Endodermal cell (in vitro differentiated cells): ENCODE results near the gene SIGLEC12. TPM values are rescaled to one million over a fixed set of nuclear protein-coding genes. Genes with fewer than 3 reads are reported as not detected.

Experiments used
- DNase-seq: peaks from one replicate; pipeline ENCODE4 v3.0.0-alpha.2; 2017
- H3K27ac ChIP-seq: 2 replicates; pipeline ENCODE4 v1.5.1; 2013; ENCODE audit warnings: mild to moderate bottlenecking, low read depth, low read length, moderate library complexity
- H3K27me3 ChIP-seq: 2 replicates; pipeline ENCODE4 v1.6.1; 2013; ENCODE audit warnings: mild to moderate bottlenecking, low read length, moderate library complexity; ENCODE audit not compliant: insufficient read depth, control insufficient read depth, poor library complexity, severe bottlenecking
- H3K36me3 ChIP-seq: 2 replicates; pipeline ENCODE4 v1.7.0; 2013; ENCODE audit warnings: mild to moderate bottlenecking, low read length, moderate library complexity; ENCODE audit not compliant: control insufficient read depth, insufficient read depth
- H3K4me1 ChIP-seq: one replicate; pipeline ENCODE4 v1.7.0; 2013; ENCODE audit warnings: low read length; ENCODE audit not compliant: control insufficient read depth, insufficient read depth
- H3K4me3 ChIP-seq: 2 replicates; pipeline ENCODE4 v1.5.1; 2013; ENCODE audit warnings: mild to moderate bottlenecking, low read length, moderate library complexity
- H3K9ac ChIP-seq: 2 replicates; pipeline ENCODE4 v1.6.1; 2013; ENCODE audit warnings: mild to moderate bottlenecking, low read length, moderate library complexity; ENCODE audit not compliant: poor library complexity, severe bottlenecking; ENCODE audit errors: extremely low read depth
- H3K9me3 ChIP-seq: 2 replicates; pipeline ENCODE4 v1.6.1; 2013; ENCODE audit warnings: mild to moderate bottlenecking, low read length, moderate library complexity; ENCODE audit not compliant: control insufficient read depth
- H3K27ac Mint-ChIP-seq: 2 replicates; pipeline ENCODE4 v1.8.0; 2020; ENCODE audit warnings: mixed read lengths
- H3K27me3 Mint-ChIP-seq: 2 replicates; pipeline ENCODE4 v1.8.0; 2021; ENCODE audit warnings: mild to moderate bottlenecking, mixed read lengths; ENCODE audit not compliant: insufficient read depth
- H3K36me3 Mint-ChIP-seq: 2 replicates; pipeline ENCODE4 v1.8.0; 2020; ENCODE audit warnings: low read depth, mixed read lengths
- H3K4me1 Mint-ChIP-seq: 2 replicates; pipeline ENCODE4 v1.8.0; 2020; ENCODE audit warnings: mixed read lengths
- H3K4me3 Mint-ChIP-seq: 2 replicates; pipeline ENCODE4 v1.8.0; 2020; ENCODE audit warnings: mild to moderate bottlenecking, moderate library complexity, mixed read lengths
- H3K9me3 Mint-ChIP-seq: 2 replicates; pipeline ENCODE4 v1.8.0; 2020; ENCODE audit warnings: mild to moderate bottlenecking, mixed read lengths
- CTCF ChIP-seq: fragments of 200-600 bp; sonication (generic); conservative IDR thresholded peaks from 2 replicates; pipeline ENCODE4 v1.5.0; 2021; ENCODE audit warnings: antibody characterized with exemption, mild to moderate bottlenecking
- WGBS, 2 experiments: methylation state at CpG; one replicate each; pipeline versions ENCODE4 v1.1.5 to v1.1.7; 2013; ENCODE audit warnings: missing lambda C conversion rate in 2 of 2, mixed read lengths in 1 of 2; ENCODE audit not compliant: insufficient coverage in 1 of 2, insufficient read length in 1 of 2; 5-methylcytosine and 5-hydroxymethylcytosine counted together
- total RNA-seq, 2 donors: library from RNA; stranded (reverse); fragmentation: NEBNext Ultra II Directional in 1 of 2; extraction: Animal tissue kit (Norgen Biotek cat#: 25700) in 1 of 2; gene quantifications; 2 replicates in 1 of 2; 3 replicates in 1 of 2; pipeline ENCODE4 v1.2.1, GENCODE V29; 2021

The SIGLEC12 gene
- total RNA-seq, 2 donors from 2014 or later: not detected

- no peak overlapping the region for H3K9ac ChIP-seq
- Mint-ChIP-seq H3K9me3 (no peaks in the 10 kb centered on the region), H3K4me3 (no peak overlapping the region), H3K4me1 (no peaks in the 10 kb centered on the region), H3K27ac (no peak overlapping the region), H3K36me3 (no peaks in the 10 kb centered on the region), H3K27me3 (peaks cover 63% of the 10 kb centered on the region)
- no peaks in the 10 kb centered on the region for H3K36me3 ChIP-seq
- WGBS, 2 experiments: 49 to 56% methylated on average over 2 to 4 of the region's 4 CpGs
- no peaks in the 10 kb centered on the region for H3K4me1 ChIP-seq
- H3K27me3 ChIP-seq: peaks cover 61% of the 10 kb centered on the region
- H3K27ac ChIP-seq: no peak overlapping the region
- DNase-seq: no peak
- no peak overlapping the region for H3K4me3 ChIP-seq
- TF ChIP-seq CTCF: no peak
- no peaks in the 10 kb centered on the region for H3K9me3 ChIP-seq
These were observed 32.4 kb downstream of the SIGLEC12 start for GRCh38 chr19:51469162-51469561.

- H3K36me3 Mint-ChIP-seq: no peaks in the 10 kb centered on the region
- H3K27me3 ChIP-seq: peaks cover 62% of the 10 kb centered on the region
- WGBS, 2 experiments: 85 to 100% methylated on average over 1 to 2 of the region's 2 CpGs
- H3K4me1 Mint-ChIP-seq: no peaks in the 10 kb centered on the region
- H3K4me1 ChIP-seq: no peaks in the 10 kb centered on the region
- no peak overlapping the region for H3K4me3 ChIP-seq
- H3K9me3 Mint-ChIP-seq: no peaks in the 10 kb centered on the region
- no peak overlapping the region for H3K27ac Mint-ChIP-seq
- no peak overlapping the region for H3K9ac ChIP-seq
- TF ChIP-seq CTCF: no peak
- no peak overlapping the region for H3K27ac ChIP-seq
- no peaks in the 10 kb centered on the region for H3K9me3 ChIP-seq
- DNase-seq: no peak
- no peak overlapping the region for H3K4me3 Mint-ChIP-seq
- no peaks in the 10 kb centered on the region for H3K36me3 ChIP-seq
- peaks cover 64% of the 10 kb centered on the region for H3K27me3 Mint-ChIP-seq
These were observed 33.1 kb downstream of the SIGLEC12 start for GRCh38 chr19:51468545-51468920.

- Histone ChIP-seq H3K27ac (no peak overlapping the region), H3K9ac (no peak overlapping the region), H3K9me3 (no peaks in the 10 kb centered on the region), H3K4me1 (no peaks in the 10 kb centered on the region), H3K27me3 (peaks cover 67% of the 10 kb centered on the region), H3K36me3 (no peaks in the 10 kb centered on the region), H3K4me3 (no peak overlapping the region)
- Mint-ChIP-seq H3K27me3 (peaks cover 68% of the 10 kb centered on the region), H3K4me1 (no peaks in the 10 kb centered on the region), H3K4me3 (no peak overlapping the region), H3K27ac (no peak overlapping the region), H3K36me3 (no peaks in the 10 kb centered on the region), H3K9me3 (no peaks in the 10 kb centered on the region)
- TF ChIP-seq CTCF: no peak
- 74 to 80% methylated on average over 1 to 4 of the region's 4 CpGs for WGBS, 2 experiments
- no peak for DNase-seq
These were observed 33.6 kb downstream of the SIGLEC12 start for GRCh38 chr19:51467864-51468544.
